ENCODE data around the gene KCNMA1. TPM values are rescaled to one million over a fixed set of nuclear protein-coding genes. Genes with fewer than 3 reads are reported as not detected.

KCNMA1 gene
- total RNA-seq, 1 experiment from 2014 or later: 1.8 TPM

DNA sequence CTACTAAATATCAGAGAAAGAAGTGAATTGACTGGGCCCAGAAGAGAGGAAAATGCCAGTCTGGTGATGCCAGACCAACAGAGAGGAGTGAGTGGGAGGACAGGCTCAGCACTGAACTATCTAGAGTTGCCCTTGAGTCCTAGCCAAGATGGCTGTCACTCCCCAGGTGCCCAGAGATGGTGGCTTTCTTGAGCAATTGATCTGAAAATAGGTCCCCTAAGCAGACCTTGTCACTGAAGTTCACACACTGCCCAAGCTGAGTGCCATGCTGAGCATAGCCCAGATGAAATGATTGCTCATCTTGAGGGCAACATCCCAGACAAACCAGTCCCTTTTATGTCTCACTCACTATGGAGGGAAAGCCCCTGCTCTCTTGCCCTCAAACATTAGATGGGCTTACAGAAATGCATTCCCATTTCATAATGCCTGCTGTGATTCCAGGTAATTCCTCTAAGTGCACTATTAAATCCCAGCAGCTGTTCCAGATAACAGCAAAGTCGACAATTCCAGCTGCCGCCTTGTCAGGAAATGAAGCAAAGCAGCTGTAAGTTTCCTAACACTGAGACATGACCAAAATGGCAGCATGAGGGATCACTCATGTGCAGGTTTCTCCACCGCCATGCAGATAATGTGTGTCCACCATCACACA is 329.4 kb downstream of the KCNMA1 start:
- no peak for DNase-seq (ENCODE audit: low read depth in 1 of 2, low spot score in 2 of 2)
- Histone ChIP-seq H3K4me1 (replicated peaks) (no peaks in the 10 kb centered on the region), H3K36me3 (no peaks in the 10 kb centered on the region), H3K27ac (no peak overlapping the region), H3K4me3 (no peak overlapping the region), H3K27me3 (replicated peaks) (no peaks in the 10 kb centered on the region), H3K9me3 (replicated peaks) (no peaks in the 10 kb centered on the region)

DNA sequence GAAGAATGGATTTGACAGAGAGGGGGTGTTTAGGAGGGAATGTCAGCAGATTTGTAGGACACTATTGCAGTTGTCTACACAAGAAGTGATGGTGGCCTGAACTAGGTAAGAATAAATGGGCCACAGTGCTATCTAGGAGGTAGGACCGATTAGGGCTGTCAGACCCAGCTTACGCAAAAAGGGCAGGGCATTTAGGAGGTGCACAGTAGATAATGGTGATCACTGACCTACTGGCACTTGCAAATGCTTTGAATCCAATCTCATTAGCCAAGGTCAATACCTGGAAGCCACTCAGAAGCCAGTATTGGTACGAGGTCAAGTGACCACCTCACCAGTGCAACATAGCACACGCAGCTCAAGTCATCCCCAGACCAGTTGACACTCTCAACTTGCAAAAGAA is 330.9 kb downstream of the KCNMA1 start:
- Histone ChIP-seq H3K27ac (no peak overlapping the region), H3K36me3 (no peaks in the 10 kb centered on the region), H3K27me3 (replicated peaks) (no peaks in the 10 kb centered on the region), H3K4me1 (replicated peaks) (peaks cover 6% of the 10 kb centered on the region), H3K9me3 (replicated peaks) (no peaks in the 10 kb centered on the region), H3K4me3 (no peak overlapping the region)
- no peak for DNase-seq (ENCODE audit: low read depth in 1 of 2, low spot score in 2 of 2)

DNA sequence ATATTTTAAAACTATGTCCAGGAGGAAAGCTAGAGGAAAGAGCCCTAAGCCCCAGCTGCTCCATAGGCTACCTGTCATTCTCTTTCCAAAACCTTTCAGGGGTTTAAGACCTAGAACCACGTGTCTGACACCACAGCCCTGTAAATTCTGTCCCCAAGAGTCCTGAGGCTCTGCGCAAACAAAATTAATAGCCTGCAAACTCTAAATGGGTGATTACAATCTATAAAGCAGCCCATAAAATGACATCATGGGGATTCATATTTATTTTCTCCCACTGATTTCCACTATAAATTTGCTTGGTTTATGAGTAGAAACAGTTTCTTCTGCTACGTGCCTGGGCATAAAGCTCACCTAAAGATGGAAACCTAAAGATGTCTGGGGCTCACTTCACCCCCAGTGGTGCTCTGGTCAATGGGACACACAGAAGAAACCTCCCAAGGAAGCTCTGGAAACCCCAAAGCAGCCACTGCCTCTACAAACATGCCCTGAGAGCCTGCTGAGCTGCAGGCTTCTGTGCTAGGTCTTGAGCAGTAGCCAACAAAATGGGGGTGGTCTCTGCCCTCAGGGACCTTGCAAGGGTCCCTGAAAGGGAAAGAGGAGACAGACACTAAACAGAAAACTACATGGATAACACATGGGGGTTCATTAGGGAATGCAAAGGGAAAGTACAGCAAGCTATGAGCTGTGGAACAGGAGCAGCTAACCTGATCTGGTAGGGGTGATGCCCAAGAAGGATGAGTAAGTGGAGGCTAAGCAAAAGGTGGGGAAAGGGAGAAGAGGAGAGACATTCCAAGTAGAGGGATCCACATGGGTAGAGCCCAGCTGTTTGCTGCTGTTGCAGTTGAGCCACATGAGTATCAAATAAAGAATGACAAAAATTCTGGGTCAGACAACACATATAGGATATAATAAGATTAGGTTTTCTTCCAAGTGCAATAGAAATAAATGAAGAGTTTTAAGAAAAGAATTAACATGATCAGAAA is 331.7 kb downstream of the KCNMA1 start:
- no peak for DNase-seq (ENCODE audit: low read depth in 1 of 2, low spot score in 2 of 2)
- Histone ChIP-seq H3K27ac (no peak overlapping the region), H3K36me3 (no peaks in the 10 kb centered on the region), H3K27me3 (replicated peaks) (no peaks in the 10 kb centered on the region), H3K4me1 (replicated peaks) (peaks cover 13% of the 10 kb centered on the region), H3K9me3 (replicated peaks) (no peaks in the 10 kb centered on the region), H3K4me3 (no peak overlapping the region)

DNA sequence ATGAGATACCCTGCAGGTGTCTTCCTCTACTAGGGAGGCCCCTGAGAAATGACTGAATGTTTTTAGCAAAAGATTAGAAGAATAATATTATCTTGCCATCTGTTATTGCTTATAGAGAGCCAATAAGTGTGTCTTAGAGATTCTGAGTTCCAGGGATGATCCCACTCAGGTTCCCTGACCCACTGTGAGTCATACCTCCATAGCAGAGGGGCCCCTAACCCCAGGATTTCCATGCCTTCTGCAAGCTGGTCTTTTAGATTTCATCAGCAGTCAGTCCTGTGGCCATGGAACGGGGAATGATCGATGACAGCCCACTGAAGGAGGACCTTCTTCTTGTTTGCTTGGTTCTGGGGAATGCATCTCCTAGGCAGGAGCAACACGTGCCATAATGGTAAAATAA is 333.4 kb downstream of the KCNMA1 start:
- peaks cover 18% of the 10 kb centered on the region for H3K4me1 ChIP-seq (replicated peaks)
- H3K27me3 ChIP-seq (replicated peaks): no peaks in the 10 kb centered on the region
- H3K27ac ChIP-seq: no peak overlapping the region
- no peaks in the 10 kb centered on the region for H3K36me3 ChIP-seq
- no peaks in the 10 kb centered on the region for H3K9me3 ChIP-seq (replicated peaks)
- H3K4me3 ChIP-seq: no peak overlapping the region
- DNase-seq (ENCODE audit: low read depth in 1 of 2, low spot score in 2 of 2): no peak

DNA sequence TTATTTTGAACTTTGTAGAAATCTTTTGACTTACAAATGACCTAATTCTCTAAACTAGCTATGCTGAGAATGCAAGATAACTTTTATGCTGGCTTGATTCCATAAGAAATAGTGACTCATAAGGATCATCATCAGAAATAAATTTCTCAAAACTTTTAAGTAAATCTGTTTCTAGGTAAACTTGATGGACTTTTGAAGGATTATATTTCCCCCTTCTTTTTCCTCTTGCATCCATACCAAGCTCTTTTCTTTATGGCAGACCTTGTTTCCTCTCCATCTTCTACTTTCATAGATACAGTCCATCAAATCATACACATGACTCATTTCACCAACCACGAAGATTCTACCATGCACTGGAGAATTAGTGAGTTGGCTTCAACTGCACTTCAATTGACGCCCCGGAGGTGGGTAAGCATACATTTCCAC is 336.3 kb downstream of the KCNMA1 start:
- H3K27me3 ChIP-seq (replicated peaks): no peaks in the 10 kb centered on the region
- no peak overlapping the region for H3K4me3 ChIP-seq
- H3K9me3 ChIP-seq (replicated peaks): no peaks in the 10 kb centered on the region
- H3K27ac ChIP-seq: peak overlapping the region; percentile 11; the same call in 1 of the 2 replicates
- peak in 1 of 2 experiments; percentile 71 for DNase-seq (ENCODE audit: low read depth in 1 of 2, low spot score in 2 of 2)
- no peaks in the 10 kb centered on the region for H3K36me3 ChIP-seq
- H3K4me1 ChIP-seq (replicated peaks): peaks cover 23% of the 10 kb centered on the region

DNA sequence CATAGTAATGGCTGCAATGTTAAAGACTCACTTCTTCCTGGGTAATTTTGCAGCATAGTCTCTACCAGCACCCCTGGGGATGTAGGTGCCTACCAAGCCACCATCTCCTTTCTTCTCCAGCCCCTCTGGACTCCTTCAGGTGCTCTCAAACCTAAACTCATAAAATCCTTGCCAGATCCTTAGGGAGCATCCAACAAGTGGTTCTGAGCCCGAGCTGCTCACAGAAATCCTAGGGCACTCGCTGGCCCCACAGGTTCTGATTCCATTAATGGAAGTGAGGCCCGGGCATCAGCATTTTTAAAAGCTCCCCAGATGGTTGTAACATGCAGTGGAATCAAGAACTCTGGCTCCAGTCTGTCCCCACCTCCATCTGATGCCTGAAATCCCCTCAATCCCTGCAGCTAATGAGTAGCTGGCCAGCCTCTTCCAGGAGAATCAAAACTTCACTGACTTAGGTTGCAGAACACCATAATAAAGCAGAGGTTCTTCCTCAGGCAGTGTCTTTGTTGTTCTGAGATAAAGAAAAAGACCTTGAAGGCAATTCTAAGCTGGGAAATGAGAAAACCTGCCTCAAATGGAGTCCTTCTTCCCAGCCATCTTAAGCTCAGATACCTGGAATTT is 336.8 kb downstream of the KCNMA1 start:
- no peak overlapping the region for H3K4me3 ChIP-seq
- H3K27me3 ChIP-seq (replicated peaks): no peaks in the 10 kb centered on the region
- no peaks in the 10 kb centered on the region for H3K36me3 ChIP-seq
- H3K9me3 ChIP-seq (replicated peaks): no peaks in the 10 kb centered on the region
- DNase-seq (ENCODE audit: low read depth in 1 of 2, low spot score in 2 of 2): no peak
- H3K27ac ChIP-seq: peak overlapping the region; percentile 11; the same call in 1 of the 2 replicates
- H3K4me1 ChIP-seq (replicated peaks): peaks cover 23% of the 10 kb centered on the region

DNA sequence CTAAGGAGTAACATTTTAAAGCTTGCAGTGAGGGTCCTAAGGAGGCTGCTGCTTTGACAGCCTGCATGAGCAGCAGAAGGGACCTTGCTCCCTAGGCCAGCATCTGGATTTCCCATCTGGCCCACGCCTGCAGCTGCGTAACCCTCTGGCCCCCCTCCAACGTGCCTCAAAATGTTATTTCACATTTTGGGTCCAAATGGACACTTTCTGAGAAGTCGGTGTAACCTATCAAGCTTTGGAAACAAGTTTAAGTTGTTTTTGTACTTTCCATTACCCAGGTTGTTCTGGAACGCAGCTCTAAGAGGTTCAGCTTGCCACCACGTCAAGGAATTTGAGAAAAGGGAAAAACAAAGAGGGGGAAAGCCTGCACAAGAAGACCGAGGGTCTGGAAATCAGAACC is 338.3 kb downstream of the KCNMA1 start:
- H3K36me3 ChIP-seq: no peaks in the 10 kb centered on the region
- no peaks in the 10 kb centered on the region for H3K27me3 ChIP-seq (replicated peaks)
- no peaks in the 10 kb centered on the region for H3K9me3 ChIP-seq (replicated peaks)
- peaks cover 29% of the 10 kb centered on the region for H3K4me1 ChIP-seq (replicated peaks)
- no peak for DNase-seq (ENCODE audit: low read depth in 1 of 2, low spot score in 2 of 2)
- no peak overlapping the region for H3K4me3 ChIP-seq
- no peak overlapping the region for H3K27ac ChIP-seq

DNA sequence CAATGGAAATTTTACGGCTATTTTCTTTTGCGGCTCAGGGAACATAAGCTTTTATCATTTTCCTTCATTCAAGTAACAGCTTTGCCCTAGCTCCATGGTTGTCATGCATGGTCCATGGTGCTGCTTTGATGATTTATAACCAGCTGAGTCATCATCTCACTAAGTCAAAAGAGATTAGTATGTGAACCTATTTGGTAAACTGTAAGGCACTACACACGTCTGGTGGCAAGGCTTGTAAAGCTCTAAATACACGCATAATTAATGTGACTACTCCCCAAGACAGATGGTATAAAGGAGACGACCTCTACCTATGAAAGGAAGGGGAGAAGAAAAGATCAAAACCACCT is 340.2 kb downstream of the KCNMA1 start:
- DNase-seq (ENCODE audit: low read depth in 1 of 2, low spot score in 2 of 2): no peak
- Histone ChIP-seq H3K9me3 (replicated peaks) (no peaks in the 10 kb centered on the region), H3K27ac (no peak overlapping the region), H3K4me3 (no peak overlapping the region), H3K27me3 (replicated peaks) (no peaks in the 10 kb centered on the region), H3K36me3 (no peaks in the 10 kb centered on the region), H3K4me1 (replicated peaks) (peaks cover 48% of the 10 kb centered on the region)

DNA sequence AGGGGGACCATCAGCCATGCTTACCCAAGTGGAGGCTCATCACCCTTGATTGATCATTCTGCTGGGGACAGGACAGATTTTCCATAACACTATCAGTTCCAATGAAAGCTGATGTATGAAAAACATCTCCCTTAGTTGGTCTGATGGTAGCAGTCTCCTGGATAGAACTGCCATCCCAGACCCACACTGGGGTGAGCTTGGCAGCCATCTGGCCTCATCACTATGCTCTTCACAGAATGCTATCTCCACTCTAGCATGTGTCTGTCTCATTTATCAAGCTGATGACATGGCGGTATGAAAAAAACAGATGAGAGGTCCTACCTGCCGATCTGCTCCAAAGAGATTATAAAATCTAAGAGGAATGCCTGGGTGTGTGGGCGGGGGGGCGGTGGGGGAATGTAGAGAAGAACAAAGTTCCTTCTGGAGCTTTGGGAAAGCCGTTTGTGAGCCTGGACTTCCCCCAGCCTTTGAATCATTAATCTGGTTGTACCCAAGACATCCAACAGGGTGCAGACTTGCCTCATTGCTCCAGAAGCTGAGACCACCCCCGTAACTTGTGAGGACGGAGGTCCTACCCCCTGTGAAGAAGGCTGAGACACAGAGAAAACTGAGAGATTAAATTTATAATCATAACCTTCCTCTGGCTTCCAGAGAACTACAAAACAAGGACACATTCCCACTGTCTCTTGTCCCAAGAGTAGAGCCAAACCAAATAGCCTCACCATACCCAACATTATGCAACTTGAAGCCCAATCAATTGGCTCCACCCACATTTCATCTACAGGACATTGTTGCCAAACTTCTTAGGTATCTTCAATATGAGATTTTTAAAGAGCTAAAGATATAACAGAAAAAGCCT is 340.8 kb downstream of the KCNMA1 start:
- Histone ChIP-seq H3K36me3 (no peaks in the 10 kb centered on the region), H3K27ac (no peak overlapping the region), H3K4me3 (no peak overlapping the region), H3K4me1 (replicated peaks) (peaks cover 50% of the 10 kb centered on the region), H3K9me3 (replicated peaks) (no peaks in the 10 kb centered on the region), H3K27me3 (replicated peaks) (no peaks in the 10 kb centered on the region)
- no peak for DNase-seq (ENCODE audit: low read depth in 1 of 2, low spot score in 2 of 2)

DNA sequence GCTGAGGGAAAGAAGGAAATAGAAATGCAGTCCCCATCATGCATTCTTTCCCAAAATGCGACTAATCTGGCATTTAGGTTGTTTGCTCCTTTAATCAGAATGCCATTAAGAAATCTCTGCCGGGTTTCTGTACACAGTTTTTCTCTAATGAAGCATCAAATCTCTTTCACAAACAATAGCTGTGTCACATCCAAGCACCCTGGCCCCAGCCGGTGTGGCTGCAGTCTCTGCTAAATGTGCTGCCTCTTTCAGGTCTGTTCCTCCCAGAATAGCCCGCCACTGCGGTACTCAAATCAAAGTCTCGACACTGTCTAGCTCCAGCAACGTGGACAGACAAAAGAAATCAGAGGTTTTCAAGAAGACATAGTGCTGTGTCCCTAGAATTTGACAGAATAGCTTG is 343.8 kb downstream of the KCNMA1 start:
- Histone ChIP-seq H3K27me3 (replicated peaks) (no peaks in the 10 kb centered on the region), H3K4me1 (replicated peaks) (peaks cover 63% of the 10 kb centered on the region), H3K4me3 (no peak overlapping the region), H3K27ac (peak overlapping the region; percentile 30), H3K36me3 (no peaks in the 10 kb centered on the region), H3K9me3 (replicated peaks) (no peaks in the 10 kb centered on the region)
- no peak for DNase-seq (ENCODE audit: low read depth in 1 of 2, low spot score in 2 of 2)

DNA sequence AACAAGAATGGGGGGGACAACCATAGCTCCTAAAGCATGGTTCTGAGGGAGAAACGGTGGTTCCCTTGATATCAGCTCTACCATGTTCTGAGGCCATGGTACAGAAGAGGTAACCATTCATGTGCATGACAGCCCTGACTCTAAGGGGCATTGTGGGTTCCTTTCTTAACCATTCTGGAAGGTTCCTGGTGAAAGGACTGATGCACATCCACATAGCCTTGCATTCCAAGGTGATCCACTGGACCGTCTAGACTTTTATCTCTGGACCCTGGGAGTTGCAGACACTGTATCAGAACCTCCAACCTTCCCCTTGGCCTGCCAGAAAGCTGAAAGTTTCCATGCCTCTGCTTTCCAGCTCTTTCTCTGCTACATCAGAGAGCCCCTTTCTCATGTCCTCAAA is 344.3 kb downstream of the KCNMA1 start:
- DNase-seq (ENCODE audit: low read depth in 1 of 2, low spot score in 2 of 2): no peak
- Histone ChIP-seq H3K27ac (no peak overlapping the region), H3K4me3 (no peak overlapping the region), H3K36me3 (no peaks in the 10 kb centered on the region), H3K4me1 (replicated peaks) (peaks cover 63% of the 10 kb centered on the region), H3K9me3 (replicated peaks) (no peaks in the 10 kb centered on the region), H3K27me3 (replicated peaks) (no peaks in the 10 kb centered on the region)

DNA sequence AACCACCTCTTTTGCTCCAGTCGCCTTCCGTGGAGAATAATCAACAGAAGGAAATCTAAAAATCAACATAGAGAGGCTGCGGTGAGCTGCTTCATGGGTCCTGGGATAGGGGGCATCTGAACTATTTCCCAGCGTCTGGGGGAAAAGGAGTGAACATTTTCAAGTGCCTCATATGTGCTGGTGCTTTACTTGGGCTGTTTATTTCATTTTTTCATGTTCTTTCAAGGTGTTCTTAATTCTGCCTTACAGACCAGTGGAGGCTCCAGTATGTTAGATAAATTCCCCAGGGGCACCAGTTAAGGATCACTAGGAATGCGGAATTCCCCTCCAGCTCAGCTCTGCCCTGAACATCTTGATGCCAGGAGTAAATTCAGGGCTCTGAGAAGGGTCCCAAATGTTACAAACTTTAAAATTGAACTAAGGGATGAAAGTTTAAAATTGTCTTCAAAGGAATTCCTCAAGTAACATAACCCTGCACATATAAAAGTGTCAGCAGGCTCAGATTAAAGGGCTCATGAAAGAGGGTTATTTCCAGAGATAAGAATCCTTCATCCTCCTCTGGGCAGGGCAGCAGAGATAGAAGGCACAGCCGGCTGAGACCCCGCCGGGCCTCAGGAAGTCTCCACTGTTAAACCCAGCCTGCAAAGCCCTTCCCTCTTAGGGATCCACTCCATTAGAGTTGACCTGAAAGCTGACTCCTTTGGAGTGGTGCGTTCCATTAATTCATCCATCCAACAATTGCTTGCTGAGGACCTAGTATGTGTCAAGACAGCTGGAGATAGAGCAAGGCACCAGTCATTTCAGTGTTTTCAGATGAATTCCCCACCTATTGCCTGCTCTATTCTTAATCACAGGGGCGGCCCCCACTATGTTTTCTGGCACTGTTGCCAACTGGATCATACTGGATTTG is 345.8 kb downstream of the KCNMA1 start:
- H3K27ac ChIP-seq: peak overlapping the region; percentile 94
- H3K4me1 ChIP-seq (replicated peaks): peaks cover 57% of the 10 kb centered on the region
- DNase-seq (ENCODE audit: low read depth in 1 of 2, low spot score in 2 of 2): peak; percentile 68 to 84

More for the DNA sequence above, 345.8 kb downstream of the KCNMA1 start:
- no peaks in the 10 kb centered on the region for H3K27me3 ChIP-seq (replicated peaks)
- no peak overlapping the region for H3K4me3 ChIP-seq
- no peaks in the 10 kb centered on the region for H3K9me3 ChIP-seq (replicated peaks)
- H3K36me3 ChIP-seq: no peaks in the 10 kb centered on the region

Data from SJSA1 (cell line).